ENCODE data around the gene OR5B3. TPM values are rescaled to one million over a fixed set of nuclear protein-coding genes. Genes with fewer than 3 reads are reported as not detected.

The OR5B3 gene
- polyA plus RNA-seq, 3 donors = not detected

Other genes starting within 250 kb of the OR5B3 start
- not detected for gene OR9Q2, start 217.8 kb downstream of the OR5B3 start, polyA plus RNA-seq (ENCODE audit: insufficient read length in 3 of 3)
- gene OR1S2, start 202.7 kb downstream of the OR5B3 start, polyA plus RNA-seq (ENCODE audit: insufficient read length in 3 of 3) = not detected
- gene OR1S1, start 194.2 kb downstream of the OR5B3 start, polyA plus RNA-seq (ENCODE audit: insufficient read length in 3 of 3) = not detected
- not detected for gene OR10Q1, start 178.0 kb downstream of the OR5B3 start, polyA plus RNA-seq (ENCODE audit: insufficient read length in 3 of 3)
- not detected for gene OR10W1, start 138.6 kb downstream of the OR5B3 start, polyA plus RNA-seq (ENCODE audit: insufficient read length in 3 of 3)
- gene OR5B17, start 47.8 kb downstream of the OR5B3 start, polyA plus RNA-seq (ENCODE audit: insufficient read length in 3 of 3) = not detected
- not detected for gene OR5B2, start 21.2 kb upstream of the OR5B3 start, polyA plus RNA-seq (ENCODE audit: insufficient read length in 3 of 3)
- not detected for gene OR5B12, start 35.4 kb upstream of the OR5B3 start, polyA plus RNA-seq (ENCODE audit: insufficient read length in 3 of 3)
- not detected for gene OR5B21, start 101.2 kb upstream of the OR5B3 start, polyA plus RNA-seq (ENCODE audit: insufficient read length in 3 of 3)
- gene LPXN, start 169.0 kb upstream of the OR5B3 start, polyA plus RNA-seq (ENCODE audit: insufficient read length in 3 of 3) = 1 to 10 TPM; 7.6 to 8.5 (median 8.4) TPM
- gene ZFP91, start 172.2 kb upstream of the OR5B3 start, polyA plus RNA-seq (ENCODE audit: insufficient read length in 3 of 3) = 10 to 100 TPM; 64.1 to 69.4 (median 64.7) TPM
- 1 to 10 TPM; 1.0 to 1.3 (median 1.2) TPM for gene CNTF, start 215.8 kb upstream of the OR5B3 start, polyA plus RNA-seq (ENCODE audit: insufficient read length in 3 of 3)

Measured in right renal cortex interstitium (tissue), 3 donors.